K562 (cell line): Measurements from ENCODE around the gene PCNX4. TPM values are rescaled to one million over a fixed set of nuclear protein-coding genes. Genes with fewer than 3 reads are reported as not detected.

Source experiments
- CC2D1A ChIP-seq: fragments of 450-650 bp; IDR thresholded peaks from 2 replicates; pipeline ENCODE4 v1.6.1; 2017; ENCODE audit warnings: mild to moderate bottlenecking
- CCAR2 ChIP-seq: fragments of 200-400 bp; formaldehyde crosslinking; IDR thresholded peaks from 2 replicates; pipeline ENCODE4 v1.6.1; 2017; ENCODE audit warnings: mild to moderate bottlenecking, low read depth, low read length
- DMBX1 ChIP-seq: fragments of 250-450 bp; sonication (Bioruptor Pico); IDR thresholded peaks from 2 replicates; pipeline ENCODE4 v1.8.0; 2022; ENCODE audit warnings: inconsistent platforms, mild to moderate bottlenecking, moderate library complexity, borderline replicate concordance
- HEY1 ChIP-seq: fragments of 250-450 bp; sonication (Bioruptor Pico); IDR thresholded peaks from 2 replicates; pipeline ENCODE4 v1.5.0; 2020; ENCODE audit warnings: mild to moderate bottlenecking, moderate library complexity, borderline replicate concordance
- LCOR ChIP-seq: sonication (generic); formaldehyde crosslinking; IDR thresholded peaks from 2 replicates; pipeline ENCODE4 v1.8.0; 2022; ENCODE audit warnings: mild to moderate bottlenecking, missing genetic modification reagents
- MAFK ChIP-seq: IDR thresholded peaks from 2 replicates; pipeline ENCODE4 v1.6.1; 2011; ENCODE audit warnings: low read length, improper control_type of control experiment
- NONO ChIP-seq, 2 experiments: fragments of 200-400 bp in 1 of 2; fragments of 450-650 bp in 1 of 2; formaldehyde crosslinking in 1 of 2; IDR thresholded peaks; 2 replicates each; pipeline ENCODE4 v1.6.1; 2017; ENCODE audit warnings: low read depth in 2 of 2, mild to moderate bottlenecking in 2 of 2, moderate library complexity in 2 of 2, low read length in 1 of 2
- NR2F6 ChIP-seq: fragments of 450-650 bp; formaldehyde crosslinking; IDR thresholded peaks from 2 replicates; pipeline ENCODE4 v1.4.0; 2020; ENCODE audit warnings: mild to moderate bottlenecking
- PRPF4 ChIP-seq: fragments of 200-400 bp; formaldehyde crosslinking; IDR thresholded peaks from one replicate; pipeline ENCODE4 v1.6.1; 2017; ENCODE audit warnings: low read length, low read depth, mild to moderate bottlenecking; ENCODE audit not compliant: insufficient read depth, poor library complexity, severe bottlenecking
- RAD21 ChIP-seq, 2 experiments: fragments of 250-450 bp in 1 of 2; fragments of 450-650 bp in 1 of 2; sonication (Bioruptor Pico) in 1 of 2; formaldehyde crosslinking in 1 of 2; IDR thresholded peaks in 1 of 2; conservative IDR thresholded peaks in 1 of 2; 2 replicates each; pipeline versions ENCODE4 v1.4.0 to v1.8.0; 2020 to 2022; ENCODE audit warnings: mild to moderate bottlenecking in 2 of 2, moderate library complexity in 1 of 2
- RB1 ChIP-seq: fragments of 450-650 bp; IDR thresholded peaks from 2 replicates; pipeline ENCODE4 v1.6.1; 2017; ENCODE audit warnings: low read depth, mild to moderate bottlenecking
- RBBP5 ChIP-seq: fragments of 200-600 bp; sonication (generic); IDR thresholded peaks from 2 replicates; pipeline ENCODE4 v1.6.1; 2012; ENCODE audit warnings: borderline replicate concordance, mild to moderate bottlenecking, low read length, control low read depth, inconsistent platforms; ENCODE audit not compliant: insufficient read depth, poor library complexity, severe bottlenecking
- SRF ChIP-seq, 2 experiments: fragments of 250-450, 450-650 bp in 1 of 2; sonication (Bioruptor Pico) in 1 of 2; sonication (generic) in 1 of 2; formaldehyde crosslinking; IDR thresholded peaks; 2 replicates each; pipeline versions ENCODE4 v1.5.0 to v1.5.1; 2020 to 2022; ENCODE audit warnings: mild to moderate bottlenecking in 1 of 2, missing genetic modification reagents in 1 of 2
- TRIM24 ChIP-seq, 2 experiments: fragments of 450-650 bp; IDR thresholded peaks; 2 replicates each; pipeline ENCODE4 v1.6.1; 2016
- ZNF253 ChIP-seq: fragments of 250-450 bp; sonication (Bioruptor Pico); conservative IDR thresholded peaks from 2 replicates; pipeline ENCODE4 v1.6.1; 2021; ENCODE audit warnings: mild to moderate bottlenecking
- ZNF316 ChIP-seq: fragments of 450-650 bp; IDR thresholded peaks from 2 replicates; pipeline ENCODE4 v1.6.1; 2016
- ZNF41 ChIP-seq: fragments of 250-450 bp; sonication (Bioruptor Pico); conservative IDR thresholded peaks from 2 replicates; pipeline ENCODE4 v1.4.0; 2020; ENCODE audit warnings: mild to moderate bottlenecking
- ZSCAN29 ChIP-seq: fragments of 450-650 bp; IDR thresholded peaks from 2 replicates; pipeline ENCODE4 v1.6.1; 2017
- polyA plus RNA-seq, 8 experiments: library from polyadenylated mRNA; depleted of rRNA in 4 of 8; stranded (reverse) in 5 of 8; unstranded in 3 of 8; fragments of >200 nt; fragmentation: Nextera tagmentation in 2 of 8; fragmentation: Illumina TruSeq in 1 of 8; extraction: Ambion mirVana in 2 of 8; extraction: Trizol in 1 of 8; gene quantifications; 2 replicates each; pipeline versions ENCODE4 v1.2.1 to v1.2.3, GENCODE V29; 2011 to 2014; ENCODE audit warnings: inconsistent platforms in 1 of 8, missing spikeins in 1 of 8
- total RNA-seq, 7 experiments: library from RNA; depleted of rRNA in 6 of 7; stranded (reverse); fragments of >200 nt in 6 of 7; fragmentation: Illumina TruSeq in 2 of 7; extraction: Trizol in 2 of 7; gene quantifications; 2 replicates each; pipeline versions ENCODE4 v1.2.1 to v1.2.3, GENCODE V29; 2011 to 2021; ENCODE audit warnings: low replicate concordance in 1 of 7
- TF ChIP-seq, protein P1 (sequence below): fragments of 250-450 bp; sonication (Bioruptor Pico); IDR thresholded peaks from 2 replicates; pipeline ENCODE4 v1.4.0; 2020; ENCODE audit warnings: mild to moderate bottlenecking, moderate library complexity, borderline replicate concordance
- TF ChIP-seq, protein P2 (sequence below): fragments of 450-650 bp; formaldehyde crosslinking; IDR thresholded peaks from 2 replicates; pipeline ENCODE4 v1.4.0; 2020; ENCODE audit warnings: mild to moderate bottlenecking, mixed read lengths

The PCNX4 gene
- total and polyA plus RNA-seq, 9 of the 15 experiments (the other 6 are each of a cell fraction or from before 2014, with no cell fraction given): 10.0 to 41.2 (median 22.4) TPM

DNA sequence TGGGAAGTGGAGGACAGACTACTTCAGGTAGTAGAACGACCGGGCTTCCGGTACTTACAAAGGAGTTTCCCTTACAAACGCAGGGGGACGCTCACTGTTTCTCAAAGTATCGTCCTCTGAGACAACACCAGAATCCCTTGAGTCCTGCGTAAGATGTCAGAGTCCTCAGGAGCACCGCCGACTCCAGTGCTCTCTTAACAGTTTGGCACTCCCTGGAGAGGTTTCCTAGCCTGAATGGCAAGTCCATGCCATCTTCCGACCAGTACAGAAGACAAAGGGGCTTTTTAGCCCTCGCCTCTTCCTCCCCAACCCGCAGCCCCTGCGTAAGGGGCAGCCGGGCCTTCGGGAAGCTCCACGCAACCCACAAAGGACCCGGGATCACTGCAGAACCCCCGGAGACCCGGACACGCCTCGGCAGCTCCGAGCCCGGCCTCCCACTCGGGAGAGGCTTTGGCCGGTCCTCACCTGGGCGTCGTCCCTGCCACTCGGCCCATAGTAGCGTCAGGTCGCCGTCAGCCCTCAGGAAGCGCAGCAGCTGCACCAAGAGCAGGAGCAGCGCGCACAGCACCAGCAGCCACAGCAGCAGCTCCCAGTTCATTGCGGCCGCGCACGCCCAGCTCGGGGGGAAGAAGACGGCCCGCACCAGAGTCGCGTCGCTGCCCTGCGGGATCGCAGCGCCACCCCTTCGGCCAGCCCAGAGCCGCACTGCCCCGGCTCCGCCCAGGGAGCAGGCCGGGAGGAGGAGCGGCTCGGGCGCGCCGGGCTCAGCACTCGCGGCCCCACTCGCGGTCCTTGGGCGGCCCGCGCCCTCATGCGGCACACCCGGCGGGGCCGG is 73.2 kb downstream of the PCNX4 start, which contains the start of gene DHRS7 (continued):
- TF ChIP-seq, protein P1, sequence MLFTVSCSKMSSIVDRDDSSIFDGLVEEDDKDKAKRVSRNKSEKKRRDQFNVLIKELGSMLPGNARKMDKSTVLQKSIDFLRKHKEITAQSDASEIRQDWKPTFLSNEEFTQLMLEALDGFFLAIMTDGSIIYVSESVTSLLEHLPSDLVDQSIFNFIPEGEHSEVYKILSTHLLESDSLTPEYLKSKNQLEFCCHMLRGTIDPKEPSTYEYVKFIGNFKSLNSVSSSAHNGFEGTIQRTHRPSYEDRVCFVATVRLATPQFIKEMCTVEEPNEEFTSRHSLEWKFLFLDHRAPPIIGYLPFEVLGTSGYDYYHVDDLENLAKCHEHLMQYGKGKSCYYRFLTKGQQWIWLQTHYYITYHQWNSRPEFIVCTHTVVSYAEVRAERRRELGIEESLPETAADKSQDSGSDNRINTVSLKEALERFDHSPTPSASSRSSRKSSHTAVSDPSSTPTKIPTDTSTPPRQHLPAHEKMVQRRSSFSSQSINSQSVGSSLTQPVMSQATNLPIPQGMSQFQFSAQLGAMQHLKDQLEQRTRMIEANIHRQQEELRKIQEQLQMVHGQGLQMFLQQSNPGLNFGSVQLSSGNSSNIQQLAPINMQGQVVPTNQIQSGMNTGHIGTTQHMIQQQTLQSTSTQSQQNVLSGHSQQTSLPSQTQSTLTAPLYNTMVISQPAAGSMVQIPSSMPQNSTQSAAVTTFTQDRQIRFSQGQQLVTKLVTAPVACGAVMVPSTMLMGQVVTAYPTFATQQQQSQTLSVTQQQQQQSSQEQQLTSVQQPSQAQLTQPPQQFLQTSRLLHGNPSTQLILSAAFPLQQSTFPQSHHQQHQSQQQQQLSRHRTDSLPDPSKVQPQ: no peak
- TF ChIP-seq TRIM24 (IDR thresholded peaks at IDR 0.05): no peak
- TF ChIP-seq RAD21 (CRISPR knock-in tag; conservative IDR thresholded peaks at IDR 0.05 in 1 of 2, IDR thresholded peaks at IDR 0.05 in 1 of 2): peak; percentile 82 to 83
- no peak for TF ChIP-seq PRPF4
- TF ChIP-seq SRF (CRISPR knock-in tag; IDR thresholded peaks at IDR 0.05): no peak
- TF ChIP-seq, protein P2, sequence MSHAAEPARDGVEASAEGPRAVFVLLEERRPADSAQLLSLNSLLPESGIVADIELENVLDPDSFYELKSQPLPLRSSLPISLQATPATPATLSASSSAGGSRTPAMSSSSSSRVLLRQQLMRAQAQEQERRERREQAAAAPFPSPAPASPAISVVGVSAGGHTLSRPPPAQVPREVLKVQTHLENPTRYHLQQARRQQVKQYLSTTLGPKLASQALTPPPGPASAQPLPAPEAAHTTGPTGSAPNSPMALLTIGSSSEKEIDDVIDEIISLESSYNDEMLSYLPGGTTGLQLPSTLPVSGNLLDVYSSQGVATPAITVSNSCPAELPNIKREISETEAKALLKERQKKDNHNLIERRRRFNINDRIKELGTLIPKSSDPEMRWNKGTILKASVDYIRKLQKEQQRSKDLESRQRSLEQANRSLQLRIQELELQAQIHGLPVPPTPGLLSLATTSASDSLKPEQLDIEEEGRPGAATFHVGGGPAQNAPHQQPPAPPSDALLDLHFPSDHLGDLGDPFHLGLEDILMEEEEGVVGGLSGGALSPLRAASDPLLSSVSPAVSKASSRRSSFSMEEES (CRISPR knock-in tag): no peak
- TF ChIP-seq CC2D1A: no peak
- no peak for TF ChIP-seq CCAR2
- no peak for TF ChIP-seq NR2F6 (CRISPR knock-in tag)
- 0 out of 2 replicates have a peak, but pooled peaks have one; percentile 15 for TF ChIP-seq DMBX1 (CRISPR knock-in tag)
- no peak for TF ChIP-seq ZNF253 (CRISPR knock-in tag)
- no peak for TF ChIP-seq HEY1 (CRISPR knock-in tag)
- no peak for TF ChIP-seq LCOR (CRISPR knock-in tag)
- peak; percentile 55; the same call in 1 of the 2 replicates for TF ChIP-seq RB1
- TF ChIP-seq MAFK: no peak
- TF ChIP-seq ZSCAN29: no peak
- peak; percentile 6; the same call in 1 of the 2 replicates for TF ChIP-seq ZNF316
- TF ChIP-seq RBBP5: peak; percentile 55
- TF ChIP-seq ZNF41 (CRISPR knock-in tag): no peak
- peak in 1 of 2 experiments; percentile 45; a peak in 2 of 4 replicates for TF ChIP-seq NONO (IDR thresholded peaks at IDR 0.05; ENCODE audit: low read depth in 2 of 2, low read length in 1 of 2)
